ENCODE measurements around the gene SRPK2. TPM values are rescaled to one million over a fixed set of nuclear protein-coding genes. Genes with fewer than 3 reads are reported as not detected.

SRPK2 gene
- total and polyA plus RNA-seq, 2 of the 8 experiments (the other 6 are each of a cell fraction or from before 2014, with no cell fraction given) = 10.0 to 47.1 TPM

DNA sequence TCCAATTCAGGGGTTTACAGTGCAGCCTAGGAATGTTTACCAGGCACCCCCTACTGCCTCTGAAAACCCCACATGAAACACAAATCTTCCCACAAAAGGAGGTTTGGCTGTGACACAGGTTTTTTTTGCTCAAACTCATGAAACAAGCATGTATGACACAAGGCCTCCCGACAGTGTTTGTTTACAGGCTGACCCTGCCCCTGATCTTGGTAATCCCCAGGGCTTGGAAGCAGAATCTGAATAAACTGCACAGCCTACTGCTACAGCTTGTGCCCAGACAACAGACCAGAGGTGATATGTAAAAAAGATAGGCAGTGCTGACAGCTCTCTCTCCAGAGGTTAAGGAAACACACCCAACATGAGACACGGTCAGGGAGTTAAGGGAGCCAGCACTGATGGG is 190.5 kb downstream of the SRPK2 start (continued):
- TF ChIP-seq MAFK (IDR thresholded peaks at IDR 0.05; ENCODE audit: low read depth, low read length) = no peak
- TF ChIP-seq BACH1 (IDR thresholded peaks at IDR 0.05; ENCODE audit: low read length) = no peak
- no peak for TF ChIP-seq SRF (IDR thresholded peaks at IDR 0.05; ENCODE audit: low read depth, low read length)
- TF ChIP-seq HDAC6 (IDR thresholded peaks at IDR 0.05; ENCODE audit: low read depth, low read length) = no peak
